ENCODE data around the gene GPATCH2L.

- TF ChIP-seq, protein P1, sequence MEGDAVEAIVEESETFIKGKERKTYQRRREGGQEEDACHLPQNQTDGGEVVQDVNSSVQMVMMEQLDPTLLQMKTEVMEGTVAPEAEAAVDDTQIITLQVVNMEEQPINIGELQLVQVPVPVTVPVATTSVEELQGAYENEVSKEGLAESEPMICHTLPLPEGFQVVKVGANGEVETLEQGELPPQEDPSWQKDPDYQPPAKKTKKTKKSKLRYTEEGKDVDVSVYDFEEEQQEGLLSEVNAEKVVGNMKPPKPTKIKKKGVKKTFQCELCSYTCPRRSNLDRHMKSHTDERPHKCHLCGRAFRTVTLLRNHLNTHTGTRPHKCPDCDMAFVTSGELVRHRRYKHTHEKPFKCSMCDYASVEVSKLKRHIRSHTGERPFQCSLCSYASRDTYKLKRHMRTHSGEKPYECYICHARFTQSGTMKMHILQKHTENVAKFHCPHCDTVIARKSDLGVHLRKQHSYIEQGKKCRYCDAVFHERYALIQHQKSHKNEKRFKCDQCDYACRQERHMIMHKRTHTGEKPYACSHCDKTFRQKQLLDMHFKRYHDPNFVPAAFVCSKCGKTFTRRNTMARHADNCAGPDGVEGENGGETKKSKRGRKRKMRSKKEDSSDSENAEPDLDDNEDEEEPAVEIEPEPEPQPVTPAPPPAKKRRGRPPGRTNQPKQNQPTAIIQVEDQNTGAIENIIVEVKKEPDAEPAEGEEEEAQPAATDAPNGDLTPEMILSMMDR (IDR thresholded peaks at IDR 0.05) = no peak
- TF ChIP-seq POLR2A (IDR thresholded peaks at IDR 0.05) = no peak
Measured at GRCh38 chr14:76134231-76134630, 17.5 kb upstream of the GPATCH2L start.

All from Peyer's patch (tissue), 4 donors.